PC-3 (cell line): ENCODE data around the gene TLR7. TPM values are rescaled to one million over a fixed set of nuclear protein-coding genes. Genes with fewer than 3 reads are reported as not detected.

Experiments used
- ATAC-seq: fragments of 200-7000 bp; cut with Tn5 transposase; 2 replicates; pipeline ENCODE4 v1.9.1; 2020; ENCODE audit warnings: mild to moderate bottlenecking, moderate library complexity
- BruUV-seq: library from RNA; stranded (reverse); fragments of 400-500 nt; replicated peaks from 2 replicates; lab custom pipeline; 2021; lab: Mats Ljungman, UMichigan
- CTCF ChIA-PET: fragments of 300-600 bp; sonication (Branson Sonifier 250); formaldehyde crosslinking; loops from one replicate; lab custom pipeline; 2022; ENCODE audit warnings: antibody characterized with exemption; lab: Charles Lee
- POLR2A ChIA-PET: fragments of 300-600 bp; sonication (Branson Sonifier 250); formaldehyde crosslinking; loops from one replicate; lab custom pipeline; 2022; ENCODE audit warnings: antibody characterized with exemption; ENCODE audit not compliant: unreplicated experiment; lab: Charles Lee
- DNase-seq: peaks from one replicate; pipeline ENCODE4 v3.0.0-alpha.2; 2015
- H2AFZ ChIP-seq: fragments of 300-600 bp; sonication (generic); 2 replicates; pipeline ENCODE4 v1.6.0; 2016; ENCODE audit warnings: antibody characterized with exemption, low read length
- H3F3A ChIP-seq: fragments of 300-600 bp; sonication (generic); one replicate; pipeline ENCODE4 v1.6.0; 2017; ENCODE audit warnings: antibody characterized with exemption, low read length, control low read depth, mild to moderate bottlenecking; ENCODE audit not compliant: unreplicated experiment
- H3K27ac ChIP-seq: fragments of 300-600 bp; sonication (generic); 2 replicates; pipeline ENCODE4 v1.5.1; 2016; ENCODE audit warnings: mild to moderate bottlenecking, low read length
- H3K27me3 ChIP-seq: fragments of 300-600 bp; sonication (generic); 2 replicates; pipeline ENCODE4 v1.6.1; 2016; ENCODE audit warnings: low read length, mixed read lengths
- H3K36me3 ChIP-seq: fragments of 300-600 bp; sonication (generic); 2 replicates; pipeline ENCODE4 v1.6.1; 2016; ENCODE audit warnings: low read depth, mixed run types, low read length, mixed read lengths
- H3K4me1 ChIP-seq: fragments of 300-600 bp; sonication (generic); 2 replicates; pipeline ENCODE4 v1.5.1; 2016; ENCODE audit warnings: low read length; ENCODE audit not compliant: insufficient read depth
- H3K4me2 ChIP-seq: fragments of 300-600 bp; sonication (generic); 2 replicates; pipeline ENCODE4 v1.6.0; 2016; ENCODE audit warnings: low read length
- H3K4me3 ChIP-seq: fragments of 300-600 bp; sonication (generic); 2 replicates; pipeline ENCODE4 v1.5.1; 2016; ENCODE audit warnings: mild to moderate bottlenecking, low read length, mixed read lengths
- H3K79me2 ChIP-seq: fragments of 300-600 bp; sonication (generic); 2 replicates; pipeline ENCODE4 v1.6.1; 2017; ENCODE audit warnings: low read length, mixed read lengths
- H3K9ac ChIP-seq: fragments of 300-600 bp; sonication (generic); 2 replicates; pipeline ENCODE4 v1.6.0; 2016; ENCODE audit warnings: mild to moderate bottlenecking, low read length
- H3K9me2 ChIP-seq: fragments of 300-600 bp; sonication (generic); replicated peaks from 2 replicates; pipeline ENCODE4 v1.6.1; 2016; ENCODE audit warnings: mixed run types, low read length, mixed read lengths
- H3K9me3 ChIP-seq: fragments of 300-600 bp; sonication (generic); 2 replicates; pipeline ENCODE4 v1.6.1; 2016; ENCODE audit warnings: low read length, mixed read lengths
- H4K20me1 ChIP-seq: fragments of 300-600 bp; sonication (generic); 2 replicates; pipeline ENCODE4 v1.6.1; 2016; ENCODE audit warnings: low read length, mixed read lengths
- EZH2 ChIP-seq: fragments of 300-600 bp; sonication (generic); IDR thresholded peaks from one replicate; pipeline ENCODE4 v1.6.1; 2017; ENCODE audit warnings: antibody characterized with exemption, mild to moderate bottlenecking, low read length; ENCODE audit not compliant: unreplicated experiment
- EZH2phosphoT487 ChIP-seq: fragments of 300-600 bp; sonication (generic); IDR thresholded peaks from 2 replicates; pipeline ENCODE4 v1.6.1; 2018; ENCODE audit warnings: mild to moderate bottlenecking, antibody characterized with exemption, low read length, borderline replicate concordance
- intact Hi-C: fragments of 100-400 bp; cut with micrococcal nuclease; formaldehyde crosslinking; loops from 2 replicates; pipeline ENCODE4 v1.9.0; 2023
- total RNA-seq: library from RNA; depleted of rRNA; stranded (reverse); fragments of >200 nt; gene quantifications from 2 replicates; pipeline ENCODE4 v1.2.3, GENCODE V29; 2014
- TF ChIP-seq, protein P1 (sequence below): fragments of 300-600 bp; sonication (generic); conservative IDR thresholded peaks from 2 replicates; pipeline ENCODE4 v1.5.1; 2017; ENCODE audit warnings: antibody characterized with exemption, low read depth, mild to moderate bottlenecking, low read length

Gene TLR7
- total RNA-seq, 1 experiment from 2014 or later: not detected

DNA sequence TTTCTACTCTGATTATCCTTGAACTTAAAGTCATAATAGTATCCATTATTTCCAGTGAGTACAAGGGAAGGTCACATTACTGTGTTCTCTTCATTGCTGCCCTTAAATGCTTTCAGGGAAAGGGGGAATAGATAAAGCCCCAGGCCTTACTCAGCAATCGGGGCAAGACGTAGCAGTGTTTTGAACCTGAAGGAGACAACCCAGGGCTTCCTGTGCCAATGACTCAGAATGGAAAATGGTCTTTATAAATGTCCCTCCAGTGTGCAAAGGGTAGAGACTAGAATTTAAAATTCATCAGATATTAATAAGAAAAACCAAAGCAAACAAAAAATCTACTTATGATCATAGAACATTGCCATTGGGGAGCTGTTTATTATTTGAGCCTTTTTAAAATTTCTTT is 63.3 kb downstream of the TLR7 start:
- Histone ChIP-seq H4K20me1 (no peaks in the 10 kb centered on the region), H3K36me3 (no peaks in the 10 kb centered on the region), H3K79me2 (no peaks in the 10 kb centered on the region), H3K9ac (no peak overlapping the region), H3K27ac (no peak overlapping the region), H3K4me1 (no peaks in the 10 kb centered on the region), H3K9me3 (no peaks in the 10 kb centered on the region), H3F3A (no peaks in the 10 kb centered on the region), H3K4me3 (no peak overlapping the region), H3K9me2 (no peaks in the 10 kb centered on the region), H3K4me2 (no peak overlapping the region), H2AFZ (no peak overlapping the region), H3K27me3 (no peaks in the 10 kb centered on the region)
- DNase-seq (no peak), ATAC-seq (no peak)
- intact Hi-C loops: no loop called here
- no TSS peak for BruUV-seq
- ChIA-PET CTCF (no interaction called here), POLR2A (no interaction called here)
- TF ChIP-seq EZH2 (no peak), EZH2phosphoT487 (no peak)
- TF ChIP-seq, protein P1, sequence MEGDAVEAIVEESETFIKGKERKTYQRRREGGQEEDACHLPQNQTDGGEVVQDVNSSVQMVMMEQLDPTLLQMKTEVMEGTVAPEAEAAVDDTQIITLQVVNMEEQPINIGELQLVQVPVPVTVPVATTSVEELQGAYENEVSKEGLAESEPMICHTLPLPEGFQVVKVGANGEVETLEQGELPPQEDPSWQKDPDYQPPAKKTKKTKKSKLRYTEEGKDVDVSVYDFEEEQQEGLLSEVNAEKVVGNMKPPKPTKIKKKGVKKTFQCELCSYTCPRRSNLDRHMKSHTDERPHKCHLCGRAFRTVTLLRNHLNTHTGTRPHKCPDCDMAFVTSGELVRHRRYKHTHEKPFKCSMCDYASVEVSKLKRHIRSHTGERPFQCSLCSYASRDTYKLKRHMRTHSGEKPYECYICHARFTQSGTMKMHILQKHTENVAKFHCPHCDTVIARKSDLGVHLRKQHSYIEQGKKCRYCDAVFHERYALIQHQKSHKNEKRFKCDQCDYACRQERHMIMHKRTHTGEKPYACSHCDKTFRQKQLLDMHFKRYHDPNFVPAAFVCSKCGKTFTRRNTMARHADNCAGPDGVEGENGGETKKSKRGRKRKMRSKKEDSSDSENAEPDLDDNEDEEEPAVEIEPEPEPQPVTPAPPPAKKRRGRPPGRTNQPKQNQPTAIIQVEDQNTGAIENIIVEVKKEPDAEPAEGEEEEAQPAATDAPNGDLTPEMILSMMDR: no peak

DNA sequence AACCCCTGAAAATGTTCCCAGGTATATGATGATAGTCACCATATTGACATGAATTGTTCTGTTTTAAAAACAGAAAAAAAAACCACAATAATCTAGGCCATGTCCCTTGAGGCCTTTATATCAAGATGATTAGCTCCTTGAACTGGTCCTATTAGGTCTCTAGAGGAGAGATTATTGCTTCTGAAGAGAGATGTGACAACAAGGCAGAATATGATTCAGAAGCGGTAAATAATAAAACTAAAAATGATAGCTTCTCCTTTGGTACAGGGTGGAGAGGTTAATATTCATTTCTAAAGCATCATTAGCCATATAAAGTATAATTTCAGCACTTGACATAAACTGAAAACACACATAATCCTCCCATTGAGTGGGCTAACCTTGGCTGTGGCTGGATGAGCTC is 65.4 kb downstream of the TLR7 start:
- Histone ChIP-seq H3K27ac (no peak overlapping the region), H3K4me3 (no peak overlapping the region), H3K36me3 (no peaks in the 10 kb centered on the region), H3K4me1 (no peaks in the 10 kb centered on the region), H3K9me3 (no peaks in the 10 kb centered on the region), H4K20me1 (no peaks in the 10 kb centered on the region), H3K4me2 (no peak overlapping the region), H3K27me3 (no peaks in the 10 kb centered on the region), H3K79me2 (no peaks in the 10 kb centered on the region), H2AFZ (no peak overlapping the region), H3F3A (no peaks in the 10 kb centered on the region), H3K9me2 (no peaks in the 10 kb centered on the region), H3K9ac (no peak overlapping the region)
- intact Hi-C loops: no loop called here
- no peak for TF ChIP-seq EZH2phosphoT487
- TF ChIP-seq EZH2: no peak
- TF ChIP-seq, protein P1: no peak
- BruUV-seq: no TSS peak
- DNase-seq (no peak), ATAC-seq (no peak)
- POLR2A ChIA-PET: no interaction called here
- CTCF ChIA-PET: interaction anchor here (0.8 kb wide), 1 partner anchor 608 kb away, joined by 5 read pairs; no protein-coding TSS in a partner anchor

- CTCF ChIA-PET: no interaction called here
- DNase-seq (no peak), ATAC-seq (no peak)
- Histone ChIP-seq H3K4me3 (no peak overlapping the region), H3K9me2 (no peaks in the 10 kb centered on the region), H3K36me3 (no peaks in the 10 kb centered on the region), H3K4me1 (no peaks in the 10 kb centered on the region), H3F3A (no peaks in the 10 kb centered on the region), H3K27ac (no peak overlapping the region), H2AFZ (no peak overlapping the region), H4K20me1 (no peaks in the 10 kb centered on the region), H3K27me3 (no peaks in the 10 kb centered on the region), H3K79me2 (no peaks in the 10 kb centered on the region), H3K9me3 (no peaks in the 10 kb centered on the region), H3K4me2 (no peak overlapping the region), H3K9ac (no peak overlapping the region)
- POLR2A ChIA-PET: no interaction called here
- BruUV-seq: no TSS peak
- intact Hi-C loops: no loop called here
- TF ChIP-seq, protein P1: no peak
- TF ChIP-seq EZH2: no peak
- no peak for TF ChIP-seq EZH2phosphoT487
These were observed 68.0 kb downstream of the TLR7 start for GRCh38 chrX:12934850-12935249.
